ENCODE results near the gene RGS18. TPM values are rescaled to one million over a fixed set of nuclear protein-coding genes. Genes with fewer than 3 reads are reported as not detected.
A peak's percentile ranks its signal among the peaks of the same experiment; 100 is the strongest.

Gene RGS18
- total and polyA plus RNA-seq, 2 of the 4 experiments (the other 2 are of a cell fraction), result 0.09 to 0.18 TPM

DNA sequence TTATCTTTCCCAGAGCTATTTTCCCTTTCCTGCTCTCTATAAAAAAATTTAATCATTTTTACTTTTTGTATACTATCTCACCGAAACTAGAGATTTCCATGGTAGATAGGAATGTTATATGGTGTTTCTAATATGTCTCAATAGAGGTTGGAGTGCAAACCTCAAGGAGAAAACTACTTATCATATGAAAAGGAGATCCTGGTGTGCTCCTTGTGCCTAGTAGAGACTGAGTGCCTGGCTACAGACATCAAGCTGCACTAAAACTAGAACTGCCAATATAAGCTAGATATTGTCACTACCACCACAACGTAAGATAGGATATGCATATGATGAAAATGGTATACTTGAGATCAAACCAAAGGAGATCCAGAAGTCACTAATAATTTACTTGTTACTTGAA is 67.0 kb downstream of the RGS18 start:
- H2AK9ac ChIP-seq (replicated peaks; ENCODE audit: low read depth, low read length, poor library complexity), result no peak overlapping the region
- H4K8ac ChIP-seq (ENCODE audit: low read depth in 2 of 2, low read length in 2 of 2), result peak overlapping the region; percentile 11 to 75; a peak in 3 of 4 replicates
- peak overlapping the region; percentile 91 for H2BK120ac ChIP-seq (ENCODE audit: low read depth, low read length)
- DNase-seq (no peak), ATAC-seq (ENCODE audit: low read depth) (no peak)
- no peak overlapping the region for H3K23ac ChIP-seq (ENCODE audit: low read depth, low read length)
- peak overlapping the region; percentile 47; the same call in 1 of the 2 replicates for H3K27ac ChIP-seq (ENCODE audit: insufficient read depth, low read length)
- H3K56ac ChIP-seq (ENCODE audit: extremely low read depth, insufficient read depth, low read length), result no peak overlapping the region
- H2AK5ac ChIP-seq (ENCODE audit: low read depth, low read length), result peak overlapping the region; percentile 72; the same call in 1 of the 2 replicates
- peak overlapping the region; percentile 98 for H2BK5ac ChIP-seq (ENCODE audit: low read depth, low read length, poor library complexity, severe bottlenecking)
- H3K9me1 ChIP-seq (ENCODE audit: insufficient read depth, low read length), result 0 out of 2 replicates have a peak, but pooled peaks cover 3% of the 10 kb centered on the region
- H4K20me1 ChIP-seq (ENCODE audit: insufficient read depth, low read length), result no peaks in the 10 kb centered on the region
- no CpG with 5 or more reads among the region's 2 CpGs for WGBS, 2 experiments (ENCODE audit: extremely low coverage in 2 of 2, insufficient read length in 1 of 2)
- peak overlapping the region; percentile 54 for H3K14ac ChIP-seq (replicated peaks; ENCODE audit: low read depth, low read length)
- peak overlapping the region; percentile 82 for H4K91ac ChIP-seq (ENCODE audit: insufficient read depth, low read depth, low read length)
- no peak overlapping the region for H3K4me3 ChIP-seq (ENCODE audit: insufficient read depth, low read depth, low read length)
- no TSS peak for BruUV-seq (replicated peaks)
- TF ChIP-seq RAD21 (IDR thresholded peaks at IDR 0.05; ENCODE audit: low read length) (no peak), SMC3 (IDR thresholded peaks at IDR 0.05; ENCODE audit: low read depth, low read length) (no peak), RCOR1 (IDR thresholded peaks at IDR 0.05; ENCODE audit: insufficient replicate concordance, low read length) (no peak), BHLHE40 (IDR thresholded peaks at IDR 0.05; ENCODE audit: low read depth, low read length) (no peak), RFX5 (IDR thresholded peaks at IDR 0.05; ENCODE audit: low read depth, low read length) (no peak), POLR2A (IDR thresholded peaks at IDR 0.05; ENCODE audit: low read depth, low read length) (no peak), FOS (IDR thresholded peaks at IDR 0.05; ENCODE audit: low read depth, low read length) (no peak), NFE2L2 (IDR thresholded peaks at IDR 0.05; ENCODE audit: low read depth, low read length) (no peak), CEBPB (IDR thresholded peaks at IDR 0.05; ENCODE audit: low read depth, low read length) (no peak), MAZ (IDR thresholded peaks at IDR 0.05; ENCODE audit: borderline replicate concordance, low read depth, low read length) (no peak), MAFK (IDR thresholded peaks at IDR 0.05; ENCODE audit: low read depth, low read length) (no peak), MXI1 (IDR thresholded peaks at IDR 0.05; ENCODE audit: borderline replicate concordance, low read depth, low read length) (no peak), CHD1 (IDR thresholded peaks at IDR 0.05; ENCODE audit: low read depth, low read length) (no peak)
- TF ChIP-seq, protein P1, sequence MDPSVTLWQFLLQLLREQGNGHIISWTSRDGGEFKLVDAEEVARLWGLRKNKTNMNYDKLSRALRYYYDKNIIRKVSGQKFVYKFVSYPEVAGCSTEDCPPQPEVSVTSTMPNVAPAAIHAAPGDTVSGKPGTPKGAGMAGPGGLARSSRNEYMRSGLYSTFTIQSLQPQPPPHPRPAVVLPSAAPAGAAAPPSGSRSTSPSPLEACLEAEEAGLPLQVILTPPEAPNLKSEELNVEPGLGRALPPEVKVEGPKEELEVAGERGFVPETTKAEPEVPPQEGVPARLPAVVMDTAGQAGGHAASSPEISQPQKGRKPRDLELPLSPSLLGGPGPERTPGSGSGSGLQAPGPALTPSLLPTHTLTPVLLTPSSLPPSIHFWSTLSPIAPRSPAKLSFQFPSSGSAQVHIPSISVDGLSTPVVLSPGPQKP (IDR thresholded peaks at IDR 0.05; ENCODE audit: borderline replicate concordance, low read depth, low read length), result no peak
- TF ChIP-seq, protein P2, sequence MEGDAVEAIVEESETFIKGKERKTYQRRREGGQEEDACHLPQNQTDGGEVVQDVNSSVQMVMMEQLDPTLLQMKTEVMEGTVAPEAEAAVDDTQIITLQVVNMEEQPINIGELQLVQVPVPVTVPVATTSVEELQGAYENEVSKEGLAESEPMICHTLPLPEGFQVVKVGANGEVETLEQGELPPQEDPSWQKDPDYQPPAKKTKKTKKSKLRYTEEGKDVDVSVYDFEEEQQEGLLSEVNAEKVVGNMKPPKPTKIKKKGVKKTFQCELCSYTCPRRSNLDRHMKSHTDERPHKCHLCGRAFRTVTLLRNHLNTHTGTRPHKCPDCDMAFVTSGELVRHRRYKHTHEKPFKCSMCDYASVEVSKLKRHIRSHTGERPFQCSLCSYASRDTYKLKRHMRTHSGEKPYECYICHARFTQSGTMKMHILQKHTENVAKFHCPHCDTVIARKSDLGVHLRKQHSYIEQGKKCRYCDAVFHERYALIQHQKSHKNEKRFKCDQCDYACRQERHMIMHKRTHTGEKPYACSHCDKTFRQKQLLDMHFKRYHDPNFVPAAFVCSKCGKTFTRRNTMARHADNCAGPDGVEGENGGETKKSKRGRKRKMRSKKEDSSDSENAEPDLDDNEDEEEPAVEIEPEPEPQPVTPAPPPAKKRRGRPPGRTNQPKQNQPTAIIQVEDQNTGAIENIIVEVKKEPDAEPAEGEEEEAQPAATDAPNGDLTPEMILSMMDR (conservative IDR thresholded peaks at IDR 0.05; ENCODE audit: low read depth, low read length), result no peak
- TF ChIP-seq, protein P3, sequence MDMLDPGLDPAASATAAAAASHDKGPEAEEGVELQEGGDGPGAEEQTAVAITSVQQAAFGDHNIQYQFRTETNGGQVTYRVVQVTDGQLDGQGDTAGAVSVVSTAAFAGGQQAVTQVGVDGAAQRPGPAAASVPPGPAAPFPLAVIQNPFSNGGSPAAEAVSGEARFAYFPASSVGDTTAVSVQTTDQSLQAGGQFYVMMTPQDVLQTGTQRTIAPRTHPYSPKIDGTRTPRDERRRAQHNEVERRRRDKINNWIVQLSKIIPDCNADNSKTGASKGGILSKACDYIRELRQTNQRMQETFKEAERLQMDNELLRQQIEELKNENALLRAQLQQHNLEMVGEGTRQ (IDR thresholded peaks at IDR 0.05; ENCODE audit: low read depth, low read length), result no peak
- H3K18ac ChIP-seq (ENCODE audit: low read depth, low read length), result peak overlapping the region; percentile 96; the same call in 1 of the 2 replicates
- dilution Hi-C loops (cut with HindIII; ENCODE audit: low sequenced_read_pairs, unreplicated experiment) (no loop called here), in situ Hi-C loops (cut with MboI; ENCODE audit: low sequenced_read_pairs) (no loop called here), intact Hi-C loops (cut with micrococcal nuclease) (no loop called here)
- H2BK15ac ChIP-seq (ENCODE audit: low read depth, low read length), result peak overlapping the region; percentile 6; the same call in 2 of the 3 replicates
- H3K27me3 ChIP-seq (ENCODE audit: control insufficient read depth, insufficient read depth, low read length), result no peaks in the 10 kb centered on the region
- H3K79me1 ChIP-seq (ENCODE audit: low read depth in 1 of 2, low read length in 2 of 2), result no peaks in the 10 kb centered on the region
- no peaks in the 10 kb centered on the region for H3K36me3 ChIP-seq (ENCODE audit: control insufficient read depth, insufficient read depth, low read length)
- no peak overlapping the region for H3K4me2 ChIP-seq (ENCODE audit: low read depth, low read length)
- POLR2A ChIA-PET (ENCODE audit: unreplicated experiment), result no interaction called here
- CTCF ChIA-PET, result no interaction called here
- H2BK20ac ChIP-seq (ENCODE audit: low read depth, low read length), result peak overlapping the region; percentile 95; the same call in 1 of the 2 replicates
- H3K4me1 ChIP-seq (ENCODE audit: control insufficient read depth, insufficient read depth, low read length), result no peaks in the 10 kb centered on the region; the same call in 1 of the 2 replicates
- no peak overlapping the region for H3K9ac ChIP-seq (ENCODE audit: low read depth, low read length)
- H2AFZ ChIP-seq (replicated peaks; ENCODE audit: low read length, poor library complexity), result no peak overlapping the region
- H3K9me3 ChIP-seq (ENCODE audit: control insufficient read depth, insufficient read depth, low read length), result no peaks in the 10 kb centered on the region; the same call in 1 of the 2 replicates
- peak overlapping the region; percentile 83 for H3K4ac ChIP-seq (ENCODE audit: low read depth, low read length)
- H4K5ac ChIP-seq (ENCODE audit: low read depth, low read length), result peak overlapping the region; percentile 93; the same call in 1 of the 2 replicates

Measured in IMR-90 (cell line).